SIG-M5 (cell line): ENCODE measurements around the gene ABAT.
A peak's percentile ranks its signal among the peaks of the same experiment; 100 is the strongest.

Source experiments
- DNase-seq: peaks from one replicate; lab custom pipeline; 2025; lab: John Stamatoyannopoulos, UW

Gene ABAT

GRCh38 chr16:8674413-8675022, at the start of gene ABAT:
TSS of gene ABAT (plus strand) at chr16:8674617. CDS start at chr16:8735740, 61,123 bp downstream.
- DNase-seq, result no peak

GRCh38 chr16:8625491-8626087, 48.8 kb upstream of the ABAT start:
- DNase-seq, result no peak

- DNase-seq, result no peak
These were observed 47.5 kb upstream of the ABAT start for GRCh38 chr16:8626946-8627345.

GRCh38 chr16:8627456-8627855, 47.0 kb upstream of the ABAT start:
- DNase-seq, result no peak

- no peak for DNase-seq
These were observed 45.3 kb upstream of the ABAT start for GRCh38 chr16:8628981-8629725.

GRCh38 chr16:8630255-8630953, 44.0 kb upstream of the ABAT start:
- DNase-seq, result no peak

- DNase-seq, result no peak
These were observed 43.0 kb upstream of the ABAT start for GRCh38 chr16:8631373-8631772.

- no peak for DNase-seq
These were observed 42.5 kb upstream of the ABAT start for GRCh38 chr16:8631818-8632465.

GRCh38 chr16:8632675-8633182, 41.7 kb upstream of the ABAT start:
- DNase-seq, result peak; percentile 67

- DNase-seq, result no peak
These were observed 39.3 kb upstream of the ABAT start for GRCh38 chr16:8634991-8635736.

GRCh38 chr16:8639694-8640093, 34.7 kb upstream of the ABAT start:
- DNase-seq, result no peak

- no peak for DNase-seq
These were observed 32.7 kb upstream of the ABAT start for GRCh38 chr16:8641671-8642070.

- DNase-seq, result no peak
These were observed 32.3 kb upstream of the ABAT start for GRCh38 chr16:8642146-8642545.

GRCh38 chr16:8644211-8645140, 29.9 kb upstream of the ABAT start:
- peak; percentile 85 for DNase-seq

GRCh38 chr16:8645141-8645521, 29.3 kb upstream of the ABAT start:
- DNase-seq, result no peak

GRCh38 chr16:8645831-8646230, 28.6 kb upstream of the ABAT start:
- DNase-seq, result no peak

- no peak for DNase-seq
These were observed 27.9 kb upstream of the ABAT start for GRCh38 chr16:8646326-8647053.

GRCh38 chr16:8647721-8648318, 26.6 kb upstream of the ABAT start:
- no peak for DNase-seq

- no peak for DNase-seq
These were observed 25.5 kb upstream of the ABAT start for GRCh38 chr16:8648877-8649276.
